Suprapubic skin (tissue), 3 donors: ENCODE data around the gene GIPC1.

Experiments used
- POLR2A ChIP-seq, 2 donors: fragments of 450-650 bp; IDR thresholded peaks; one replicate each; pipeline ENCODE4 v1.6.1; 2017; ENCODE audit warnings: antibody characterized with exemption in 2 of 2, mild to moderate bottlenecking in 2 of 2, moderate library complexity in 2 of 2
- TF ChIP-seq, protein P1 (sequence below), 2 donors: fragments of 200-600 bp in 1 of 2; fragments of 450-650 bp in 1 of 2; sonication (generic) in 1 of 2; IDR thresholded peaks; one replicate each; pipeline ENCODE4 v1.5.1; 2016 to 2019; ENCODE audit warnings: antibody characterized with exemption in 2 of 2, mild to moderate bottlenecking in 1 of 2, moderate library complexity in 1 of 2

DNA sequence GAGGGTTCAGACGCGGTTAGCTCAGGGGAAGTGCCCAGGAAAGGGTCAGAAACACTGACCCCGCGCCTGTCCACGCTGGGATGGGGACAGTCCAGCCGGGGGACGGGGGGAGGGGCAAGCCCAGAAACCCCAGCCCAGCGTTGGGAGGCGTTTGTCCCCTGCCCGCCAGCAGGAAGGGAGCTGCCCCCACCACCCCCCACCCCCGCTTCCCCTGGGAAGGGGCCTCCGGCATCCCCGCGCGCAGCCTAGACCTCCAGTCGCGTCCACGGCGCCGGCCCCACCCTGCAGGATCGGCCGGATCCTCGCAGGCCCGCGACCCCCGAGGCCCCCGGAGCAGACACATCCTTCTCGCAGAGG, 277 bp downstream of the GIPC1 start:
- TF ChIP-seq, protein P1, sequence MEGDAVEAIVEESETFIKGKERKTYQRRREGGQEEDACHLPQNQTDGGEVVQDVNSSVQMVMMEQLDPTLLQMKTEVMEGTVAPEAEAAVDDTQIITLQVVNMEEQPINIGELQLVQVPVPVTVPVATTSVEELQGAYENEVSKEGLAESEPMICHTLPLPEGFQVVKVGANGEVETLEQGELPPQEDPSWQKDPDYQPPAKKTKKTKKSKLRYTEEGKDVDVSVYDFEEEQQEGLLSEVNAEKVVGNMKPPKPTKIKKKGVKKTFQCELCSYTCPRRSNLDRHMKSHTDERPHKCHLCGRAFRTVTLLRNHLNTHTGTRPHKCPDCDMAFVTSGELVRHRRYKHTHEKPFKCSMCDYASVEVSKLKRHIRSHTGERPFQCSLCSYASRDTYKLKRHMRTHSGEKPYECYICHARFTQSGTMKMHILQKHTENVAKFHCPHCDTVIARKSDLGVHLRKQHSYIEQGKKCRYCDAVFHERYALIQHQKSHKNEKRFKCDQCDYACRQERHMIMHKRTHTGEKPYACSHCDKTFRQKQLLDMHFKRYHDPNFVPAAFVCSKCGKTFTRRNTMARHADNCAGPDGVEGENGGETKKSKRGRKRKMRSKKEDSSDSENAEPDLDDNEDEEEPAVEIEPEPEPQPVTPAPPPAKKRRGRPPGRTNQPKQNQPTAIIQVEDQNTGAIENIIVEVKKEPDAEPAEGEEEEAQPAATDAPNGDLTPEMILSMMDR (IDR thresholded peaks at IDR 0.05), result no peak
- no peak for TF ChIP-seq POLR2A (IDR thresholded peaks at IDR 0.05)
